Measurements from ENCODE around the gene UTP11.

Gene UTP11

GRCh38 chr1:38014724-38015424 lies 2.3 kb downstream of the UTP11 start:
- Histone ChIP-seq H3K27me3 (replicated peaks; ENCODE audit: control insufficient read depth, insufficient read depth, low read length) (no peaks in the 10 kb centered on the region), H3K36me3 (ENCODE audit: control insufficient read depth, insufficient read depth, low read length) (peaks cover 6% of the 10 kb centered on the region), H3K4me3 (replicated peaks; ENCODE audit: low read depth, low read length) (no peak overlapping the region)
- TF ChIP-seq CTCF (IDR thresholded peaks at IDR 0.05; ENCODE audit: insufficient read depth, low read length, poor library complexity, severe bottlenecking): no peak
- no peak for DNase-seq (ENCODE audit: extremely low read depth, insufficient read length)

GRCh38 chr1:38015978-38016725 lies 3.6 kb downstream of the UTP11 start:
- no peak overlapping the region for H3K4me3 ChIP-seq (replicated peaks; ENCODE audit: low read depth, low read length)
- no peak for TF ChIP-seq CTCF (IDR thresholded peaks at IDR 0.05; ENCODE audit: insufficient read depth, low read length, poor library complexity, severe bottlenecking)
- H3K36me3 ChIP-seq (ENCODE audit: control insufficient read depth, insufficient read depth, low read length): peaks cover 9% of the 10 kb centered on the region
- no peak for DNase-seq (ENCODE audit: extremely low read depth, insufficient read length)
- no peaks in the 10 kb centered on the region for H3K27me3 ChIP-seq (replicated peaks; ENCODE audit: control insufficient read depth, insufficient read depth, low read length)

- Histone ChIP-seq H3K36me3 (ENCODE audit: control insufficient read depth, insufficient read depth, low read length) (peaks cover 15% of the 10 kb centered on the region), H3K27me3 (replicated peaks; ENCODE audit: control insufficient read depth, insufficient read depth, low read length) (no peaks in the 10 kb centered on the region), H3K4me3 (replicated peaks; ENCODE audit: low read depth, low read length) (no peak overlapping the region)
- DNase-seq (ENCODE audit: extremely low read depth, insufficient read length): no peak
- peak; percentile 54 for TF ChIP-seq CTCF (IDR thresholded peaks at IDR 0.05; ENCODE audit: insufficient read depth, low read length, poor library complexity, severe bottlenecking)
Observed at GRCh38 chr1:38018864-38019343, 6.4 kb downstream of the UTP11 start.

- H3K36me3 ChIP-seq (ENCODE audit: control insufficient read depth, insufficient read depth, low read length): peaks cover 18% of the 10 kb centered on the region
- TF ChIP-seq CTCF (IDR thresholded peaks at IDR 0.05; ENCODE audit: insufficient read depth, low read length, poor library complexity, severe bottlenecking): no peak
- H3K27me3 ChIP-seq (replicated peaks; ENCODE audit: control insufficient read depth, insufficient read depth, low read length): no peaks in the 10 kb centered on the region
- no peak for DNase-seq (ENCODE audit: extremely low read depth, insufficient read length)
- H3K4me3 ChIP-seq (replicated peaks; ENCODE audit: low read depth, low read length): no peak overlapping the region
Observed at GRCh38 chr1:38020396-38020795, 7.9 kb downstream of the UTP11 start.

GRCh38 chr1:38021969-38022368 lies 9.4 kb downstream of the UTP11 start:
- peaks cover 19% of the 10 kb centered on the region for H3K36me3 ChIP-seq (ENCODE audit: control insufficient read depth, insufficient read depth, low read length)
- H3K27me3 ChIP-seq (replicated peaks; ENCODE audit: control insufficient read depth, insufficient read depth, low read length): no peaks in the 10 kb centered on the region
- H3K4me3 ChIP-seq (replicated peaks; ENCODE audit: low read depth, low read length): no peak overlapping the region
- DNase-seq (ENCODE audit: extremely low read depth, insufficient read length): no peak
- TF ChIP-seq CTCF (IDR thresholded peaks at IDR 0.05; ENCODE audit: insufficient read depth, low read length, poor library complexity, severe bottlenecking): no peak
